Omental fat pad (tissue), 4 donors: ENCODE measurements around the gene NTNG1. TPM values are rescaled to one million over a fixed set of nuclear protein-coding genes. Genes with fewer than 3 reads are reported as not detected.

Experiments used
- ATAC-seq: fragments of 150-250 bp; one replicate; pipeline ENCODE4 v1.9.1; 2016; ENCODE audit warnings: mild to moderate bottlenecking, moderate library complexity; ENCODE audit not compliant: low FRiP score
- DNase-seq: peaks from one replicate; pipeline ENCODE4 v3.0.0-alpha.2; 2019; ENCODE audit warnings: low spot score
- total RNA-seq, 4 donors: library from RNA; depleted of rRNA; stranded (reverse); fragments of >200 nt; gene quantifications; one replicate each; pipeline ENCODE4 v1.1.0, GENCODE V29; 2016
- TF ChIP-seq, protein P1 (sequence below), 3 donors: fragments of 450-650 bp; IDR thresholded peaks; one replicate each; pipeline ENCODE4 v1.5.1; 2016 to 2017; ENCODE audit warnings: antibody characterized with exemption in 3 of 3, mild to moderate bottlenecking in 3 of 3, moderate library complexity in 2 of 3

The NTNG1 gene
- total RNA-seq, 4 donors from 2014 or later = 1.3 to 28.5 (median 6.6) TPM

DNA sequence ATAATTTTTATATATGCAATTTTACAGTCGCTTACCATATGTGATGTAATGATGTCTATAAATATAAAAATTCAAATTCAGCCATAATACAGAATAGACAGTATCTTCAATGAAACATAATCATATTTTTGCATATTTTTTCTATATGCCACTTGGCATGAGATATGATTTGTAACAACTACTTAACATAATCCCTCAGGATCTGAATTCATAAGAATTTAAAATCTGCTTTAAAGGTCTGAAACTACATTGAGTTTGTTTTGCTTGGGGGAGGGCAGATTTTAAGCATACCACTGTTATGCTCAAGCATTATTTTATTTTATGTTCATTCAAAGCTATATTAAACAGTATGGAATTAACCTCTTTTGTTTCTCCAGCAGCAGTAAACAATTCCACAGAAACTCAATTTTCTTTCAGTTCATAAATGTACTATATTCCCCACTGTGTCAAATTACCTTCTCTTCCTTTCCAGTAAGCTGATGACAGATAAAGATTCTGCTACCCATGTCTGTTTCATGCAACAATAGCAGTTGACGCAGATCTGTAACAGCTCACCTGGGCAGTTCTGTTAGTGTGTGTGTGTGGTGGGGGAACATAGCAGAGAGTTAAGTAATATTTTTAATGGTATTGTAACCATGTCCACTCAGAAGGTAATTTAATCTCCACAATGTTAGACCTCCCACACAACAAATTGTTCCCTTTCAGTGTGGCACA lies 224.8 kb downstream of the NTNG1 start:
- ATAC-seq = no peak
- TF ChIP-seq, protein P1, sequence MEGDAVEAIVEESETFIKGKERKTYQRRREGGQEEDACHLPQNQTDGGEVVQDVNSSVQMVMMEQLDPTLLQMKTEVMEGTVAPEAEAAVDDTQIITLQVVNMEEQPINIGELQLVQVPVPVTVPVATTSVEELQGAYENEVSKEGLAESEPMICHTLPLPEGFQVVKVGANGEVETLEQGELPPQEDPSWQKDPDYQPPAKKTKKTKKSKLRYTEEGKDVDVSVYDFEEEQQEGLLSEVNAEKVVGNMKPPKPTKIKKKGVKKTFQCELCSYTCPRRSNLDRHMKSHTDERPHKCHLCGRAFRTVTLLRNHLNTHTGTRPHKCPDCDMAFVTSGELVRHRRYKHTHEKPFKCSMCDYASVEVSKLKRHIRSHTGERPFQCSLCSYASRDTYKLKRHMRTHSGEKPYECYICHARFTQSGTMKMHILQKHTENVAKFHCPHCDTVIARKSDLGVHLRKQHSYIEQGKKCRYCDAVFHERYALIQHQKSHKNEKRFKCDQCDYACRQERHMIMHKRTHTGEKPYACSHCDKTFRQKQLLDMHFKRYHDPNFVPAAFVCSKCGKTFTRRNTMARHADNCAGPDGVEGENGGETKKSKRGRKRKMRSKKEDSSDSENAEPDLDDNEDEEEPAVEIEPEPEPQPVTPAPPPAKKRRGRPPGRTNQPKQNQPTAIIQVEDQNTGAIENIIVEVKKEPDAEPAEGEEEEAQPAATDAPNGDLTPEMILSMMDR (IDR thresholded peaks at IDR 0.05) = no peak
- DNase-seq = no peak

DNA sequence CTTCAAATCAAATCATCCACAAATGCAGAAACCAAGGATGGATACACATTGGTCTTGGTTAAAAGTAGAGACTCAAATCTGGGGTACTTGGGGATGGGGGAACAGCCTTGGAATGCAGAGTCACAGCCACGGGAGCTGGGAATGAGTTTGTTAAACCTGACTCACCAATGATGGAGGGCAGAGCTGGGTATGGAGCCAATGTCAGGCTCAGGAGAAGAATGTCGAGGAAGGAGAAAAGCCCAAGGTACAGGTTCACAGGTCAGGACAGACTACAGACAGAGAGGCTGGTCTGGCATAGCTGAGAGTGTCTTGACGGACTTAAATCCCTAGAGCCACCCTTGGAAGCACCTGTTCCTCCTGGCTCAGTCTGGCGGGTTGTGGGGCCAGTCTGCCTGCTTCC lies 237.6 kb downstream of the NTNG1 start:
- TF ChIP-seq, protein P1 (IDR thresholded peaks at IDR 0.05) = no peak
- no peak for DNase-seq
- ATAC-seq = no peak

DNA sequence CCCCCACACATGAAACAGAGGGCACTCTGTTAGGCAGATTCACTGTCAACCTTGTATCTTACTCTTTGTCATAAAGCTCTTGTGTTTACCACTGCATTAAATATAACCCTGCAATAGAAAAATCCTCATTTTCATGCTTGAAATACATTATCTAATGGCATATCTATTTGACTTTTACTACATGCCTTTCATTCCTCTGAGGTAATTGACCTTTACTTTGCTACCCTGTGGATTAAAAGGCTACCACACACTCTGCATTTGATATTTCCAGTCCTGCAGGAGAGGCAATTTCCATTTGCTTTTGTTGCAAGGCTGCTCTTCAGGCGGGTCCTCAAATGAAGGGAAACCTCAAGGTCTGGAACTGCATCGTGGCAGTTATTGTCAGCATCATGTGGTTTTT lies 238.0 kb downstream of the NTNG1 start:
- ATAC-seq (no peak), DNase-seq (no peak)
- TF ChIP-seq, protein P1 (IDR thresholded peaks at IDR 0.05) = no peak

DNA sequence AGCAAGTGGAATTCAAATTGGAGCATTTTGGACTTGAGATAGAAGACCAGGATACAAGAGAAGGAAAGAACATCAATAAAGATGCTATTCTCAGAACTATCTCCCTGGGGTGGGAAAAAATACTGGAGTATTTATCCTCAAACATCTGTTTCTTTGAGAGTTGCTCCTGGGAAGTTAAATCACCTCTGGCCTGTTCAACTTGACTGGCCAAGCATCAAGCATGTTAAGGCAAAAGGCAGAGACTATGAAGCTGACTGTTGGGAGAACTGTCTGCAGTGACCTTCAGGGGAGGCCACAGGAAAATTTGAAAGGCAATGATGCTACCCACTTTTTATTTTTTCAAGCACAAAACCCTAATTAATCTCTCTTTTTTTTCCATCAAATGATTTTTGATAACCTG lies 239.0 kb downstream of the NTNG1 start:
- DNase-seq (no peak), ATAC-seq (no peak)
- TF ChIP-seq, protein P1 (IDR thresholded peaks at IDR 0.05) = no peak

DNA sequence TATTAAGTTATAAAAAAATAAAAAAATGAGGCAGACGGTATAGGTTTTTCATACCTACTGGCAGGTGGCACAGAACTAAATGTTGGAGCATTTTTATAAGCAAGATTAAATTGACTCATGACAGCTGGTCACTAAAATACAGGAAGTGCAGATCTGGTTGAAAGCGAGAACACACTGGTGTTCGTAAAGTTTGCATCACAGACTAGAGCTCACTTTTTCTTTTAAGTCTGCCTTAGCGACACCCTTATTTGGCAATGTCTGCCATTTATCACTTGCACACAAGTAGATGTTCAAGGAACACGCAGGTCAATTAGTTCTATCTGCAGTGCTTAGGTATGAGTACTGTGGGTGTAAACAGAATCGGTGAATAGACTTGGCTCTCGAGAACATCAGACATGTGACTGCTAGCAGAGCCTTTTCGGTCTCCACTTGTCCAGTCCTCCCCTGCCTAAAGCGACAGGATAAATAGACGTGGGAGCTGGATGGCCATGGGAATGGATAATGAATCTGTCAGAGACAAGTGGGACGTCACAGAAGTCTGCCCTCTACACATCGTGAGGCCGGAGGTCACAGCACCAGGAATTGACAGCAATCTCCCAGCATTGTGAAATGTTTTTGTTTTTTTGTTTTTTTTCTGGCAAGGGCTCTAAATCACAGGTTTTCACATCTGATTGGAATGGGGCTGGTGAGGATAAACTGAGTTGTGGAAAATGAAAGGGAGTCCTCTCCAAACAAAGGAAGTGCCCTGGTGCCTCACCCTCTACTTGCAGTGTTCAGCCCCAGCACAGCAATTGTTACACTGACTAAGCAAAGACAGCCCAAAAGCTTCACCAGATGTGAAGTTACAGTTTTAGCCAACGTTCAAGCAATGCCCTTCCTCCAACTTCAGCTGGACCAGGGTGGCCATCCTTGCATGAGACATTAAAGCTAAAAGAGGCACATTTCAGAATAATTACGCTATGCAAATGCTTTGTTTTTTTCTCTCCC lies 248.9 kb downstream of the NTNG1 start:
- TF ChIP-seq, protein P1 (IDR thresholded peaks at IDR 0.05) = no peak
- no peak for DNase-seq
- no peak for ATAC-seq

DNA sequence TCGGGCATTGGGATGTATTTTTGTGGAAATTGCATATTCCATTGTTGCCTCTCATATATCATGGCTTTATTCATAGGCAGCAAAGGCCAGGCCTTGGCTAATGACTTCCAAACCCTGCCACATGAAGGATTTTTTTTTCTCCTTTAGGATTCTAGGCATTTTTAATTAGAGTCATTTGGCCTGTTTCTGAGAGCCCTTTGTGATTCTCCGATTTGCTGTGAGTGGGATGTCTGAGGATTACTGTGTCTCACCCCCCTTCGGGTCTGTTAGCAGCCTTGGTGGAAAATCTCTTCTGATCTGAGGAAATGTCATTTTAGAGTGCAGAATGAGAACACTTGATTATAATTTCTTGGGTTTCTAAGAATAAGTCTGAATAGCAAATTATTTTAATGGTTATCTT lies 253.5 kb downstream of the NTNG1 start:
- ATAC-seq = no peak
- DNase-seq = no peak
- TF ChIP-seq, protein P1 (IDR thresholded peaks at IDR 0.05) = no peak
